Uterus (tissue), 4 donors: ENCODE measurements around the gene IGFL4. TPM values are rescaled to one million over a fixed set of nuclear protein-coding genes. Genes with fewer than 3 reads are reported as not detected.

Source experiments
- DNase-seq, 2 donors: peaks; one replicate each; pipeline ENCODE4 v3.0.0-alpha.2; 2019 to 2020
- H3K27ac ChIP-seq, 2 donors: fragments of 200-600 bp; sonication (generic); 1 replicate in 1 of 2; 2 replicates in 1 of 2; pipeline ENCODE4 v1.5.1; 2016 to 2018
- H3K27me3 ChIP-seq, 2 donors: fragments of 200-600 bp; sonication (generic); one replicate each; pipeline ENCODE4 v1.5.1; 2018 to 2019; ENCODE audit warnings: control low read depth in 1 of 2
- H3K36me3 ChIP-seq, 2 donors: fragments of 200-600 bp; sonication (generic); one replicate each; pipeline ENCODE4 v1.5.1; 2019; ENCODE audit warnings: control low read depth in 1 of 2
- H3K4me1 ChIP-seq, 2 donors: fragments of 200-600 bp; sonication (generic); one replicate each; pipeline ENCODE4 v1.5.1; 2018 to 2019; ENCODE audit warnings: control low read depth in 1 of 2
- H3K4me3 ChIP-seq, 2 donors: fragments of 200-600 bp; sonication (generic); 1 replicate in 1 of 2; 2 replicates in 1 of 2; pipeline ENCODE4 v1.5.1; 2018 to 2019; ENCODE audit warnings: mild to moderate bottlenecking in 1 of 2
- H3K9me3 ChIP-seq, 2 donors: fragments of 200-600 bp; sonication (generic); one replicate each; pipeline ENCODE4 v1.5.1; 2019; ENCODE audit warnings: control low read depth in 1 of 2
- CTCF ChIP-seq, 4 experiments: fragments of 200-600 bp in 2 of 4; fragments of 450-650 bp in 2 of 4; sonication (generic) in 2 of 4; IDR thresholded peaks; one replicate each; pipeline ENCODE4 v1.5.1; 2016 to 2019; ENCODE audit warnings: antibody characterized with exemption in 4 of 4, mild to moderate bottlenecking in 2 of 4, moderate library complexity in 1 of 4
- POLR2A ChIP-seq, 2 donors: fragments of 450-650 bp; IDR thresholded peaks; one replicate each; pipeline ENCODE4 v1.6.1; 2016; ENCODE audit warnings: antibody characterized with exemption in 2 of 2, mild to moderate bottlenecking in 1 of 2, moderate library complexity in 1 of 2
- intact Hi-C: fragments of 100-400 bp; cut with DNase I; formaldehyde crosslinking; loops from one replicate; pipeline ENCODE4 v1.15.1; 2023; ENCODE audit warnings: low total_unique reads
- total RNA-seq, 4 donors: library from RNA; depleted of rRNA in 3 of 4; stranded (reverse); fragments of >200 nt in 3 of 4; gene quantifications; one replicate each; pipeline versions ENCODE4 v1.1.0 to v1.2.4, GENCODE V29; 2014 to 2023
- donor health status: DM: yes; HTN: yes; CAD: no.

Gene IGFL4
- total RNA-seq, 4 donors from 2014 or later: not detected

GRCh38 chr19:46018729-46019251, 22.0 kb downstream of the IGFL4 start:
- TF ChIP-seq CTCF (IDR thresholded peaks at IDR 0.05) (no peak), POLR2A (IDR thresholded peaks at IDR 0.05) (no peak)
- H3K4me3 ChIP-seq: no peak overlapping the region
- H3K27ac ChIP-seq: no peak overlapping the region
- H3K36me3 ChIP-seq: no peaks in the 10 kb centered on the region
- intact Hi-C loops: no loop called here
- peaks cover 0 to 16% of the 10 kb centered on the region in 2 donors for H3K4me1 ChIP-seq
- no peaks in the 10 kb centered on the region for H3K9me3 ChIP-seq
- H3K27me3 ChIP-seq: peaks cover 0 to 24% of the 10 kb centered on the region in 2 donors
- DNase-seq: no peak

- peaks cover 0 to 22% of the 10 kb centered on the region in 2 donors for H3K27me3 ChIP-seq
- H3K4me1 ChIP-seq: peaks cover 0 to 16% of the 10 kb centered on the region in 2 donors
- DNase-seq: no peak
- no peaks in the 10 kb centered on the region for H3K9me3 ChIP-seq
- H3K36me3 ChIP-seq: no peaks in the 10 kb centered on the region
- intact Hi-C loops: no loop called here
- H3K27ac ChIP-seq: no peak overlapping the region
- TF ChIP-seq POLR2A (IDR thresholded peaks at IDR 0.05) (no peak), CTCF (IDR thresholded peaks at IDR 0.05) (no peak)
- no peak overlapping the region for H3K4me3 ChIP-seq
These were observed 22.7 kb downstream of the IGFL4 start for GRCh38 chr19:46017874-46018675.

GRCh38 chr19:46017095-46017429, 23.7 kb downstream of the IGFL4 start:
- no peak for DNase-seq
- no peak overlapping the region for H3K4me3 ChIP-seq
- intact Hi-C loops: no loop called here

GRCh38 chr19:46016426-46017094, 24.2 kb downstream of the IGFL4 start:
- peak overlapping the region in 1 of 2 donors; percentile 22 for H3K27ac ChIP-seq
- intact Hi-C loops: no loop called here
- peaks cover 0 to 16% of the 10 kb centered on the region in 2 donors for H3K4me1 ChIP-seq
- H3K36me3 ChIP-seq: no peaks in the 10 kb centered on the region
- H3K4me3 ChIP-seq: peak overlapping the region; percentile 41 to 49
- H3K27me3 ChIP-seq: peaks cover 0 to 13% of the 10 kb centered on the region in 2 donors
- no peak for TF ChIP-seq POLR2A (IDR thresholded peaks at IDR 0.05)
- peak; percentile 62 to 94 (median 80) for TF ChIP-seq CTCF (IDR thresholded peaks at IDR 0.05)
- no peaks in the 10 kb centered on the region for H3K9me3 ChIP-seq
- DNase-seq: peak; percentile 71 to 82

More at GRCh38 chr19:46017095-46017429, 23.7 kb downstream of the IGFL4 start:
- Histone ChIP-seq H3K36me3 (no peaks in the 10 kb centered on the region), H3K27ac (no peak overlapping the region), H3K4me1 (peaks cover 0 to 16% of the 10 kb centered on the region in 2 donors), H3K27me3 (peaks cover 0 to 13% of the 10 kb centered on the region in 2 donors), H3K9me3 (no peaks in the 10 kb centered on the region)
- TF ChIP-seq POLR2A (IDR thresholded peaks at IDR 0.05) (no peak), CTCF (IDR thresholded peaks at IDR 0.05) (no peak)
